B cell (primary cell): Measurements from ENCODE around the gene ADAMTS17. TPM values are rescaled to one million over a fixed set of nuclear protein-coding genes. Genes with fewer than 3 reads are reported as not detected.

Source experiments
- ATAC-seq: fragments of 200-7000 bp; cut with Tn5 transposase; one replicate; pipeline ENCODE4 v1.10.0; 2021; ENCODE audit warnings: low read depth, mild to moderate bottlenecking, moderate number of reproducible peaks, moderate library complexity
- CTCF ChIA-PET: fragments of 350-600 bp; sonication (Branson Sonifier 250); formaldehyde crosslinking; loops from one replicate; lab custom pipeline; 2021; ENCODE audit warnings: antibody characterized with exemption, inconsistent platforms; lab: Charles Lee
- POLR2A ChIA-PET: fragments of 350-600 bp; sonication (Branson Sonifier 250); formaldehyde crosslinking; loops from one replicate; lab custom pipeline; 2021; ENCODE audit warnings: antibody characterized with exemption; lab: Charles Lee
- DNase-seq: peaks from one replicate; pipeline ENCODE4 v3.0.0; 2013
- H2AFZ ChIP-seq: 2 replicates; pipeline ENCODE4 v1.6.1; 2012; ENCODE audit warnings: mild to moderate bottlenecking, low read depth, low read length; ENCODE audit not compliant: insufficient read depth, poor library complexity, severe bottlenecking
- H3K27ac ChIP-seq, 2 donors: 1 replicate in 1 of 2; 2 replicates in 1 of 2; pipeline ENCODE4 v1.5.1; 2012 to 2013; ENCODE audit warnings: low read length in 2 of 2, mild to moderate bottlenecking in 2 of 2, moderate library complexity in 1 of 2
- H3K27me3 ChIP-seq, 4 experiments: fragments of 200-600 bp in 1 of 4; sonication (generic) in 1 of 4; replicated peaks in 1 of 4; 1 replicate in 2 of 4; 2 replicates in 2 of 4; pipeline versions ENCODE4 v1.6.1 to v1.7.0; 2013 to 2016; ENCODE audit warnings: low read length in 3 of 4, mild to moderate bottlenecking in 2 of 4, mixed read lengths in 1 of 4, moderate library complexity in 1 of 4; ENCODE audit not compliant: insufficient read depth in 4 of 4, control insufficient read depth in 3 of 4; ENCODE audit errors: control extremely low read depth in 1 of 4
- H3K36me3 ChIP-seq, 2 experiments: replicated peaks in 1 of 2; 1 replicate in 1 of 2; 2 replicates in 1 of 2; pipeline versions ENCODE4 v1.6.1 to v1.7.1; 2013; ENCODE audit warnings: low read length in 1 of 2; ENCODE audit not compliant: insufficient read depth in 2 of 2, control insufficient read depth in 1 of 2; ENCODE audit errors: control extremely low read depth in 1 of 2, extremely low read depth in 1 of 2
- H3K4me1 ChIP-seq, 2 donors: fragments of 200-600 bp in 1 of 2; sonication (generic) in 1 of 2; 1 replicate in 1 of 2; 2 replicates in 1 of 2; pipeline versions ENCODE4 v1.5.1 to v1.6.1; 2013 to 2017; ENCODE audit warnings: low read length in 2 of 2; ENCODE audit not compliant: control insufficient read depth in 2 of 2, insufficient read depth in 2 of 2
- H3K4me2 ChIP-seq: replicated peaks from 2 replicates; pipeline ENCODE3; 2012; ENCODE audit warnings: mild to moderate bottlenecking, low read depth, low read length; ENCODE audit not compliant: poor library complexity, severe bottlenecking
- H3K4me3 ChIP-seq, 5 experiments: fragments of 200-600 bp in 1 of 5; sonication (generic) in 1 of 5; 1 replicate in 3 of 5; 2 replicates in 2 of 5; pipeline versions ENCODE4 v1.5.1 to v1.7.0; 2011 to 2016; ENCODE audit warnings: low read length in 4 of 5, mild to moderate bottlenecking in 4 of 5, low read depth in 2 of 5, control low read depth in 1 of 5, moderate library complexity in 1 of 5; ENCODE audit not compliant: insufficient read depth in 1 of 5; ENCODE audit errors: control extremely low read depth in 1 of 5, extremely low read depth in 1 of 5
- H3K79me2 ChIP-seq: fragments of 200-600 bp; sonication (generic); one replicate; pipeline ENCODE4 v1.6.0; 2016; ENCODE audit warnings: low read length; ENCODE audit not compliant: control insufficient read depth, insufficient read depth
- H3K9ac ChIP-seq: fragments of 200-600 bp; sonication (generic); 2 replicates; pipeline ENCODE4 v1.6.1; 2017; ENCODE audit warnings: mild to moderate bottlenecking, low read length, moderate library complexity
- H3K9me3 ChIP-seq, 3 donors: one replicate each; pipeline versions ENCODE4 v1.6.1 to v1.7.1; 2013; ENCODE audit warnings: low read length in 2 of 3; ENCODE audit not compliant: control insufficient read depth in 2 of 3, insufficient read depth in 1 of 3; ENCODE audit errors: control extremely low read depth in 1 of 3
- H4K20me1 ChIP-seq: 2 replicates; pipeline ENCODE4 v1.6.0; 2012; ENCODE audit warnings: mild to moderate bottlenecking, low read length; ENCODE audit not compliant: insufficient read depth, control insufficient read depth, poor library complexity, severe bottlenecking
- H3K27ac Mint-ChIP-seq: one replicate; pipeline ENCODE4 v1.8.0; 2021; ENCODE audit warnings: mixed read lengths
- H3K27me3 Mint-ChIP-seq: one replicate; pipeline ENCODE4 v1.8.0; 2021; ENCODE audit warnings: mixed read lengths
- H3K4me1 Mint-ChIP-seq: one replicate; pipeline ENCODE4 v1.8.0; 2021; ENCODE audit warnings: mixed read lengths
- H3K4me3 Mint-ChIP-seq: one replicate; pipeline ENCODE4 v1.8.0; 2021; ENCODE audit warnings: mixed read lengths
- H3K9me3 Mint-ChIP-seq: one replicate; pipeline ENCODE4 v1.8.0; 2022; ENCODE audit warnings: mixed read lengths; ENCODE audit not compliant: insufficient read depth
- EZH2 ChIP-seq: IDR thresholded peaks from 2 replicates; pipeline ENCODE4 v1.6.1; 2012; ENCODE audit warnings: borderline replicate concordance, low read depth, mild to moderate bottlenecking, moderate library complexity, low read length; ENCODE audit not compliant: insufficient read depth, poor library complexity, severe bottlenecking
- whole genome bisulfite sequencing: methylation state at CpG from one replicate; pipeline ENCODE4 v1.1.5; 2013; ENCODE audit warnings: missing lambda C conversion rate; ENCODE audit not compliant: insufficient coverage; 5-methylcytosine and 5-hydroxymethylcytosine counted together
- intact Hi-C: fragments of 100-400 bp; cut with micrococcal nuclease; formaldehyde crosslinking; loops from one replicate; pipeline ENCODE4 v1.10.0; 2022
- polyA plus RNA-seq: library from polyadenylated mRNA; depleted of rRNA; stranded (reverse); fragments of >200 nt; gene quantifications from 2 replicates; pipeline ENCODE4 v1.2.3, GENCODE V29; 2012
- total RNA-seq, 2 donors: library from RNA; stranded (reverse); fragments of 120-200 nt in 1 of 2; gene quantifications; 1 replicate in 1 of 2; 2 replicates in 1 of 2; pipeline versions ENCODE4 v1.2.3 to v1.2.4, GENCODE V29; 2013 to 2022
- TF ChIP-seq, protein P1 (sequence below): fragments of 200-600 bp; IDR thresholded peaks from one replicate; pipeline ENCODE4 v1.8.0; 2022; ENCODE audit warnings: antibody characterized with exemption, mild to moderate bottlenecking

The ADAMTS17 gene
- total and polyA plus RNA-seq, 2 donors (not counting 1 experiment from before 2014, with no cell fraction given) = 0.10 TPM; not detected in 1

DNA sequence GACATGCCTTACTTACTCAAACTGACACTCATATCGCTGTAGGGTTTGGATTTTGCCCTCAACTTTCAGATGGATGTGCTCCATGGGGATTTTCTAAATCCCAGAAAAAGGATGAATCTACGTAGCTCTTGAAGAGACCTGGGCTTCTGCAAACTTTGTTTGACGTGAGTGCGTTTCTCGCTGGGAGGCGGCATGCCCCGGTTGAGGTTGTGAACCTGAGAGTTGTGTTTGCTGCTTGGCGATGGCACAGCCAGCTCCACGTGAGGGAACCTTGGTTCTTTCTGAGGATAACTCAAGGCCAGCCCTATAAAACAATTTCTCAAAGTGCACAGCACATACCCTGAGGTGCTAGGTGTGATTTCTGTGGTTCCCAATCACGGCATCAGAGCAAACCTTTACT, 209.5 kb downstream of the ADAMTS17 start:
- H3K4me1 Mint-ChIP-seq = no peaks in the 10 kb centered on the region
- no peaks in the 10 kb centered on the region for H3K4me1 ChIP-seq
- no peak overlapping the region for H3K9ac ChIP-seq
- POLR2A ChIA-PET = no interaction called here
- ATAC-seq (no peak), DNase-seq (no peak)
- CTCF ChIA-PET = no interaction called here
- no peaks in the 10 kb centered on the region for H4K20me1 ChIP-seq
- no peak overlapping the region for H3K27ac ChIP-seq
- H3K27me3 Mint-ChIP-seq = peaks cover 4% of the 10 kb centered on the region
- intact Hi-C loops = no loop called here
- TF ChIP-seq EZH2 = no peak
- TF ChIP-seq, protein P1, sequence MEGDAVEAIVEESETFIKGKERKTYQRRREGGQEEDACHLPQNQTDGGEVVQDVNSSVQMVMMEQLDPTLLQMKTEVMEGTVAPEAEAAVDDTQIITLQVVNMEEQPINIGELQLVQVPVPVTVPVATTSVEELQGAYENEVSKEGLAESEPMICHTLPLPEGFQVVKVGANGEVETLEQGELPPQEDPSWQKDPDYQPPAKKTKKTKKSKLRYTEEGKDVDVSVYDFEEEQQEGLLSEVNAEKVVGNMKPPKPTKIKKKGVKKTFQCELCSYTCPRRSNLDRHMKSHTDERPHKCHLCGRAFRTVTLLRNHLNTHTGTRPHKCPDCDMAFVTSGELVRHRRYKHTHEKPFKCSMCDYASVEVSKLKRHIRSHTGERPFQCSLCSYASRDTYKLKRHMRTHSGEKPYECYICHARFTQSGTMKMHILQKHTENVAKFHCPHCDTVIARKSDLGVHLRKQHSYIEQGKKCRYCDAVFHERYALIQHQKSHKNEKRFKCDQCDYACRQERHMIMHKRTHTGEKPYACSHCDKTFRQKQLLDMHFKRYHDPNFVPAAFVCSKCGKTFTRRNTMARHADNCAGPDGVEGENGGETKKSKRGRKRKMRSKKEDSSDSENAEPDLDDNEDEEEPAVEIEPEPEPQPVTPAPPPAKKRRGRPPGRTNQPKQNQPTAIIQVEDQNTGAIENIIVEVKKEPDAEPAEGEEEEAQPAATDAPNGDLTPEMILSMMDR = no peak
- no peaks in the 10 kb centered on the region for H3K9me3 Mint-ChIP-seq
- no peaks in the 10 kb centered on the region for H3K27me3 ChIP-seq
- 95% methylated on average over 8 of the region's 10 CpGs for WGBS
- no peak overlapping the region for H3K4me2 ChIP-seq
- H2AFZ ChIP-seq = no peak overlapping the region
- no peak overlapping the region for H3K27ac Mint-ChIP-seq
- H3K4me3 ChIP-seq = no peak overlapping the region
- no peaks in the 10 kb centered on the region for H3K36me3 ChIP-seq
- H3K9me3 ChIP-seq = peaks cover 0 to 4% (median 0%) of the 10 kb centered on the region in 3 donors
- H3K79me2 ChIP-seq = no peaks in the 10 kb centered on the region
- no peak overlapping the region for H3K4me3 Mint-ChIP-seq

GRCh38 chr15:100131321-100132224, 210.2 kb downstream of the ADAMTS17 start:
- no peaks in the 10 kb centered on the region for H4K20me1 ChIP-seq
- Mint-ChIP-seq H3K4me1 (no peaks in the 10 kb centered on the region), H3K27me3 (no peaks in the 10 kb centered on the region), H3K9me3 (no peaks in the 10 kb centered on the region), H3K4me3 (peak overlapping the region; percentile 13), H3K27ac (no peak overlapping the region)
- no peaks in the 10 kb centered on the region for H3K27me3 ChIP-seq
- H2AFZ ChIP-seq = no peak overlapping the region
- ChIA-PET CTCF (no interaction called here), POLR2A (no interaction called here)
- no peaks in the 10 kb centered on the region for H3K79me2 ChIP-seq
- no peak overlapping the region for H3K27ac ChIP-seq
- 59% methylated on average over 22 of the region's 25 CpGs for WGBS
- no peak overlapping the region for H3K9ac ChIP-seq
- DNase-seq = no peak
- no peak for ATAC-seq
- no peak for TF ChIP-seq EZH2
- TF ChIP-seq, protein P1 = no peak
- H3K9me3 ChIP-seq = peaks cover 0 to 4% (median 0%) of the 10 kb centered on the region in 3 donors
- H3K4me3 ChIP-seq = no peak overlapping the region
- no peaks in the 10 kb centered on the region for H3K36me3 ChIP-seq
- no peak overlapping the region for H3K4me2 ChIP-seq
- intact Hi-C loops = no loop called here
- no peaks in the 10 kb centered on the region for H3K4me1 ChIP-seq
